H1 (cell line): ENCODE data around the gene NME4. TPM values are rescaled to one million over a fixed set of nuclear protein-coding genes. Genes with fewer than 3 reads are reported as not detected.

Experiments used
- CTCF ChIA-PET: fragments of 300-600 bp; sonication (Branson Sonifier 250); formaldehyde crosslinking; loops from one replicate; lab custom pipeline; 2021; ENCODE audit not compliant: partially characterized antibody; lab: Charles Lee
- POLR2A ChIA-PET: fragments of 300-600 bp; sonication (Branson Sonifier 250); formaldehyde crosslinking; loops from one replicate; lab custom pipeline; 2021; ENCODE audit warnings: inconsistent platforms; ENCODE audit not compliant: partially characterized antibody; lab: Charles Lee
- DNase-seq, 2 experiments: peaks; one replicate each; pipeline versions ENCODE4 v3.0.0 to v3.0.0-alpha.2; 2010 to 2022; ENCODE audit warnings: low spot score in 2 of 2, low read depth in 1 of 2, mixed read lengths in 1 of 2
- FAIRE-seq: peaks from 2 replicates; lab custom pipeline; 2011; peaks lifted over from hg19 to GRCh38; lab: Jason Lieb, UNC
- H2AFZ ChIP-seq: 2 replicates; pipeline ENCODE4 v1.8.1; 2012; ENCODE audit warnings: low read length, inconsistent platforms
- H2AK5ac ChIP-seq: 2 replicates; pipeline ENCODE4 v1.6.1; 2013; ENCODE audit warnings: low read depth, low read length
- H2BK120ac ChIP-seq: replicated peaks from 2 replicates; pipeline ENCODE3; 2013; ENCODE audit warnings: low read depth, low read length, inconsistent platforms
- H2BK12ac ChIP-seq: 2 replicates; pipeline ENCODE4 v1.6.1; 2013; ENCODE audit warnings: low read depth, low read length
- H2BK15ac ChIP-seq: 2 replicates; pipeline ENCODE4 v1.6.1; 2013; ENCODE audit warnings: low read length
- H2BK20ac ChIP-seq: 2 replicates; pipeline ENCODE4 v1.6.1; 2013; ENCODE audit warnings: low read length
- H2BK5ac ChIP-seq: 2 replicates; pipeline ENCODE4 v1.6.1; 2013; ENCODE audit warnings: low read depth, low read length
- H3K14ac ChIP-seq: 2 replicates; pipeline ENCODE4 v1.6.1; 2013; ENCODE audit warnings: inconsistent platforms; ENCODE audit not compliant: insufficient read length
- H3K18ac ChIP-seq: 2 replicates; pipeline ENCODE4 v1.6.1; 2013; ENCODE audit warnings: low read length; ENCODE audit errors: extremely low read depth
- H3K23ac ChIP-seq: 2 replicates; pipeline ENCODE4 v1.6.1; 2013; ENCODE audit warnings: inconsistent platforms; ENCODE audit not compliant: insufficient read length
- H3K23me2 ChIP-seq: 2 replicates; pipeline ENCODE4 v1.6.1; 2013; ENCODE audit warnings: low read depth, low read length
- H3K27ac ChIP-seq: 2 replicates; pipeline ENCODE4 v1.6.1; 2011; ENCODE audit warnings: low read depth, low read length, inconsistent platforms
- H3K27me3 ChIP-seq, 4 experiments: replicated peaks in 1 of 4; 1 replicate in 1 of 4; 2 replicates in 3 of 4; pipeline versions ENCODE4 v1.6.1 to v1.8.1; 2011 to 2013; ENCODE audit warnings: low read length in 3 of 4, mild to moderate bottlenecking in 3 of 4, inconsistent platforms in 2 of 4, mixed read lengths in 2 of 4, moderate library complexity in 1 of 4; ENCODE audit not compliant: control insufficient read depth in 3 of 4, insufficient read depth in 3 of 4; ENCODE audit errors: extremely low read depth in 1 of 4
- H3K36me3 ChIP-seq, 4 experiments: 2 replicates each; pipeline versions ENCODE4 v1.6.1 to v1.8.1; 2011 to 2013; ENCODE audit warnings: mild to moderate bottlenecking in 4 of 4, low read length in 3 of 4, moderate library complexity in 2 of 4, control low read depth in 1 of 4, inconsistent platforms in 1 of 4; ENCODE audit not compliant: insufficient read depth in 4 of 4, control insufficient read depth in 2 of 4
- H3K4ac ChIP-seq: replicated peaks from 2 replicates; pipeline ENCODE3; 2013; ENCODE audit warnings: low read length, low read depth, mixed read lengths, inconsistent platforms; ENCODE audit not compliant: insufficient read length
- H3K4me1 ChIP-seq, 4 experiments: replicated peaks in 1 of 4; 1 replicate in 1 of 4; 2 replicates in 3 of 4; pipeline versions ENCODE4 v1.6.1 to v1.8.1; 2011 to 2013; ENCODE audit warnings: low read length in 3 of 4, inconsistent platforms in 2 of 4, mixed read lengths in 1 of 4; ENCODE audit not compliant: insufficient read depth in 4 of 4, control insufficient read depth in 3 of 4
- H3K4me2 ChIP-seq, 2 experiments: 2 replicates each; pipeline versions ENCODE4 v1.6.1 to v1.8.1; 2011 to 2013; ENCODE audit warnings: low read depth in 2 of 2, low read length in 2 of 2, control low read depth in 1 of 2, inconsistent platforms in 1 of 2, mild to moderate bottlenecking in 1 of 2; ENCODE audit not compliant: insufficient read depth in 1 of 2
- H3K4me3 ChIP-seq, 4 experiments: fragments of 200-600, 300-600 bp in 1 of 4; sonication (generic), shearing (Covaris generic), sonication (Bioruptor Twin) in 1 of 4; 2 replicates each; pipeline versions ENCODE4 v1.5.1 to v1.8.1; 2011 to 2016; ENCODE audit warnings: low read length in 4 of 4, low read depth in 3 of 4, control low read depth in 2 of 4, inconsistent platforms in 2 of 4, mild to moderate bottlenecking in 2 of 4, mixed read lengths in 1 of 4, moderate library complexity in 1 of 4; ENCODE audit not compliant: insufficient read depth in 2 of 4; ENCODE audit errors: extremely low read depth in 1 of 4
- H3K56ac ChIP-seq: replicated peaks from 2 replicates; pipeline ENCODE3; 2013; ENCODE audit warnings: low read depth, mild to moderate bottlenecking, mixed read lengths, low read length, inconsistent platforms; ENCODE audit not compliant: insufficient read length
- H3K79me1 ChIP-seq: 2 replicates; pipeline ENCODE4 v1.6.1; 2013; ENCODE audit warnings: low read depth, low read length, control low read depth
- H3K79me2 ChIP-seq, 2 experiments: 2 replicates each; pipeline versions ENCODE4 v1.6.1 to v1.8.1; 2012 to 2013; ENCODE audit warnings: low read length in 2 of 2, mild to moderate bottlenecking in 2 of 2, inconsistent platforms in 1 of 2; ENCODE audit not compliant: insufficient read depth in 2 of 2, control insufficient read depth in 1 of 2
- H3K9ac ChIP-seq, 4 experiments: replicated peaks in 1 of 4; 1 replicate in 1 of 4; 2 replicates in 3 of 4; pipeline versions ENCODE4 v1.6.1 to v1.8.1; 2011 to 2013; ENCODE audit warnings: low read depth in 3 of 4, low read length in 3 of 4, control low read depth in 2 of 4, mild to moderate bottlenecking in 2 of 4, moderate library complexity in 2 of 4, inconsistent platforms in 1 of 4; ENCODE audit errors: extremely low read depth in 1 of 4
- H3K9me3 ChIP-seq, 2 experiments: 2 replicates each; pipeline versions ENCODE4 v1.6.1 to v1.8.1; 2012 to 2013; ENCODE audit warnings: mild to moderate bottlenecking in 2 of 2, moderate library complexity in 2 of 2, control low read depth in 1 of 2, inconsistent platforms in 1 of 2, low read depth in 1 of 2, low read length in 1 of 2, mixed read lengths in 1 of 2; ENCODE audit not compliant: insufficient read depth in 2 of 2
- H4K20me1 ChIP-seq, 2 experiments: replicated peaks in 1 of 2; 2 replicates each; pipeline versions ENCODE3 to v1.8.1; 2011 to 2013; ENCODE audit warnings: inconsistent platforms in 2 of 2, low read length in 2 of 2, mild to moderate bottlenecking in 1 of 2; ENCODE audit not compliant: insufficient read depth in 2 of 2, control insufficient read depth in 1 of 2
- H4K5ac ChIP-seq: 2 replicates; pipeline ENCODE4 v1.6.1; 2013; ENCODE audit warnings: low read length, low read depth, mixed read lengths, inconsistent platforms; ENCODE audit not compliant: insufficient read length
- H4K8ac ChIP-seq: 2 replicates; pipeline ENCODE4 v1.8.0; 2013; ENCODE audit warnings: mild to moderate bottlenecking, moderate library complexity, low read length, inconsistent platforms; ENCODE audit not compliant: insufficient read depth; ENCODE audit errors: extremely low read depth
- H4K91ac ChIP-seq: replicated peaks from 2 replicates; pipeline ENCODE3; 2013; ENCODE audit warnings: low read length, mixed read lengths, inconsistent platforms; ENCODE audit not compliant: insufficient read length
- BCL11A ChIP-seq, 2 experiments: IDR thresholded peaks; one replicate each; pipeline ENCODE4 v1.6.1; 2011; ENCODE audit warnings: low read depth in 2 of 2, low read length in 2 of 2, mild to moderate bottlenecking in 2 of 2
- E2F6 ChIP-seq: IDR thresholded peaks from 2 replicates; pipeline ENCODE4 v1.6.1; 2012; ENCODE audit warnings: inconsistent platforms
- FOSL1 ChIP-seq: IDR thresholded peaks from 2 replicates; pipeline ENCODE4 v1.6.1; 2011; ENCODE audit warnings: mild to moderate bottlenecking, low read depth, low read length, moderate library complexity; ENCODE audit not compliant: insufficient read depth
- MAX ChIP-seq: IDR thresholded peaks from 2 replicates; pipeline ENCODE4 v1.6.1; 2012; ENCODE audit warnings: inconsistent platforms
- NRF1 ChIP-seq: IDR thresholded peaks from 2 replicates; pipeline ENCODE4 v1.6.1; 2011; ENCODE audit warnings: mild to moderate bottlenecking, low read depth, low read length, improper control_type of control experiment
- PHF8 ChIP-seq: fragments of 200-600 bp; sonication (generic); conservative IDR thresholded peaks from 2 replicates; pipeline ENCODE4 v1.7.1; 2012; ENCODE audit warnings: low read depth, mild to moderate bottlenecking, inconsistent platforms, low read length, moderate library complexity
- SRF ChIP-seq: IDR thresholded peaks from 2 replicates; pipeline ENCODE4 v1.6.1; 2011; ENCODE audit warnings: mild to moderate bottlenecking, low read depth, low read length, moderate library complexity
- USF2 ChIP-seq: IDR thresholded peaks from 2 replicates; pipeline ENCODE4 v1.6.1; 2011; ENCODE audit warnings: low read length, improper control_type of control experiment
- ZNF274 ChIP-seq: IDR thresholded peaks from 2 replicates; pipeline ENCODE4 v1.7.0; 2012; ENCODE audit warnings: low read length, borderline replicate concordance; ENCODE audit errors: extremely low read depth
- WGBS, 2 experiments: shearing (Covaris generic) in 1 of 2; methylation state at CpG; one replicate each; pipeline versions ENCODE4 v1.1.6 to v1.1.7; 2013 to 2015; ENCODE audit warnings: low lambda C conversion rate in 2 of 2, mixed read lengths in 2 of 2, inconsistent platforms in 1 of 2, low coverage in 1 of 2, missing lambda C conversion rate in 1 of 2; ENCODE audit not compliant: insufficient replicate concordance in 2 of 2, insufficient coverage in 1 of 2, insufficient read length in 1 of 2; ENCODE audit errors: extremely low coverage in 1 of 2, missing lambda C conversion rate in 1 of 2; 5-methylcytosine and 5-hydroxymethylcytosine counted together
- polyA plus RNA-seq, 7 experiments: library from polyadenylated mRNA; depleted of rRNA in 3 of 7; stranded (reverse) in 5 of 7; unstranded in 2 of 7; fragments of >200 nt in 5 of 7; fragments of 200-250 nt in 2 of 7; gene quantifications; 1 replicate in 5 of 7; 2 replicates in 1 of 7; 4 replicates in 1 of 7; pipeline versions ENCODE4 v1.2.1 to v1.2.3, GENCODE V29; 2011 to 2013; ENCODE audit warnings: missing spikeins in 2 of 7, mixed read lengths in 2 of 7
- total RNA-seq: library from RNA; stranded (reverse); fragmentation: NEBNext Ultra II Directional; extraction: Animal tissue kit (Norgen Biotek cat#: 25700); gene quantifications from 2 replicates; pipeline ENCODE4 v1.2.1, GENCODE V29; 2021

The NME4 gene
- total and polyA plus RNA-seq, 2 of the 8 experiments (the other 6 are each of a cell fraction or from before 2014, with no cell fraction given) = 408 to 863 TPM

- Histone ChIP-seq H3K4me2 (peak overlapping the region; percentile 88 to 91), H3K9ac (peak overlapping the region; percentile 45 to 95 (median 60); a peak in 6 of 7 replicates), H3K27me3 (no peaks in the 10 kb centered on the region), H2BK15ac (no peak overlapping the region), H3K9me3 (no peaks in the 10 kb centered on the region), H3K4ac (no peak overlapping the region), H3K4me1 (peaks cover 0 to 4% (median 2%) of the 10 kb centered on the region in 4 experiments; a peak in 4 of 7 replicates), H3K14ac (no peak overlapping the region), H3K4me3 (peak overlapping the region; percentile 63 to 89 (median 74)), H3K79me1 (peaks cover 23% of the 10 kb centered on the region), H3K18ac (no peak overlapping the region), H4K91ac (no peak overlapping the region), H4K5ac (no peak overlapping the region), H3K27ac (no peak overlapping the region), H2AFZ (no peak overlapping the region), H3K79me2 (peaks cover 9 to 46% of the 10 kb centered on the region in 2 experiments; a peak in 3 of 4 replicates), H3K36me3 (peaks cover 0 to 3% (median 0%) of the 10 kb centered on the region in 4 experiments; a peak in 1 of 8 replicates), H3K56ac (no peak overlapping the region), H4K20me1 (peaks cover 9 to 22% of the 10 kb centered on the region in 2 experiments), H2BK20ac (no peak overlapping the region), H3K23ac (no peak overlapping the region), H3K23me2 (peaks cover 7% of the 10 kb centered on the region; the same call in 1 of the 2 replicates), H4K8ac (no peak overlapping the region; the same call in 1 of the 2 replicates), H2BK12ac (no peak overlapping the region), H2BK5ac (no peak overlapping the region), H2BK120ac (no peak overlapping the region), H2AK5ac (no peak overlapping the region)
- ChIA-PET CTCF (interaction anchor here (0.6 to 2.0 kb wide), 12 partner anchors 10 to 295 kb away, joined by 3 to 9 read pairs (median 4); partner anchors contain the start of gene FAM234A), POLR2A (interaction anchor here (0.6 to 2.7 kb wide), 11 partner anchors 9 to 1056 kb away, joined by 3 to 12 read pairs (median 3); partner anchors contain the start of genes FAM234A and LUC7L)
- FAIRE-seq (no peak), DNase-seq (no peak)
- WGBS, 2 experiments = 3% methylated on average over 25 of the region's 95 CpGs; no CpG with 5 or more reads in 1 of the 2 experiments
- no peak for TF ChIP-seq NRF1
- TF ChIP-seq USF2 = no peak
- TF ChIP-seq E2F6 = peak; percentile 82
- no peak for TF ChIP-seq BCL11A (IDR thresholded peaks at IDR 0.05; ENCODE audit: low read depth in 2 of 2, low read length in 2 of 2)
- no peak for TF ChIP-seq FOSL1
- no peak for TF ChIP-seq SRF
- no peak; the same call in 1 of the 2 replicates for TF ChIP-seq PHF8
- peak; percentile 90 for TF ChIP-seq MAX
- no peak for TF ChIP-seq ZNF274
Observed at GRCh38 chr16:351804-352520, 45.0 kb upstream of the NME4 start.
